ENCODE data around the gene VCX.
"Not testable (repeated sequence)": the region's sequence is repeated elsewhere in the genome, so short reads cannot be mapped to it uniquely, and the experiment has no call there.

VCX gene

GRCh38 chrX:7842871-7843270, at the start of gene VCX:
Gene VCX (plus strand): TSS chrX:7843171. CDS start chrX:7843204, 33 bp downstream.
- DNase-seq = not testable (repeated sequence)

GRCh38 chrX:7798327-7798726, 44.6 kb upstream of the VCX start:
- no peak for DNase-seq

- DNase-seq = no peak
These were observed 41.3 kb upstream of the VCX start for GRCh38 chrX:7801711-7802110.

- DNase-seq = no peak
These were observed 27.7 kb upstream of the VCX start for GRCh38 chrX:7815166-7815805.

- no peak for DNase-seq
These were observed 14.4 kb upstream of the VCX start for GRCh38 chrX:7828594-7828993.

GRCh38 chrX:7841084-7841805, 1.7 kb upstream of the VCX start:
- no peak for DNase-seq

- DNase-seq = no peak
These were observed 9.2 kb downstream of the VCX start for GRCh38 chrX:7852166-7852565.

- no peak for DNase-seq
These were observed 29.1 kb downstream of the VCX start for GRCh38 chrX:7872042-7872441.

GRCh38 chrX:7876957-7877356, 34.0 kb downstream of the VCX start:
- no peak for DNase-seq

GRCh38 chrX:7889135-7889534, 46.2 kb downstream of the VCX start:
- no peak for DNase-seq

- DNase-seq = no peak
These were observed 46.7 kb downstream of the VCX start for GRCh38 chrX:7889680-7890079.

GRCh38 chrX:7891928-7892327, 49.0 kb downstream of the VCX start:
- DNase-seq = no peak

Data from amygdala (tissue), 56 donors.